ENCODE results near the gene PVALEF. TPM values are rescaled to one million over a fixed set of nuclear protein-coding genes. Genes with fewer than 3 reads are reported as not detected.

Gene PVALEF
- polyA plus RNA-seq, 1 of the 3 experiments (the other 2 are of a cell fraction): not detected

DNA sequence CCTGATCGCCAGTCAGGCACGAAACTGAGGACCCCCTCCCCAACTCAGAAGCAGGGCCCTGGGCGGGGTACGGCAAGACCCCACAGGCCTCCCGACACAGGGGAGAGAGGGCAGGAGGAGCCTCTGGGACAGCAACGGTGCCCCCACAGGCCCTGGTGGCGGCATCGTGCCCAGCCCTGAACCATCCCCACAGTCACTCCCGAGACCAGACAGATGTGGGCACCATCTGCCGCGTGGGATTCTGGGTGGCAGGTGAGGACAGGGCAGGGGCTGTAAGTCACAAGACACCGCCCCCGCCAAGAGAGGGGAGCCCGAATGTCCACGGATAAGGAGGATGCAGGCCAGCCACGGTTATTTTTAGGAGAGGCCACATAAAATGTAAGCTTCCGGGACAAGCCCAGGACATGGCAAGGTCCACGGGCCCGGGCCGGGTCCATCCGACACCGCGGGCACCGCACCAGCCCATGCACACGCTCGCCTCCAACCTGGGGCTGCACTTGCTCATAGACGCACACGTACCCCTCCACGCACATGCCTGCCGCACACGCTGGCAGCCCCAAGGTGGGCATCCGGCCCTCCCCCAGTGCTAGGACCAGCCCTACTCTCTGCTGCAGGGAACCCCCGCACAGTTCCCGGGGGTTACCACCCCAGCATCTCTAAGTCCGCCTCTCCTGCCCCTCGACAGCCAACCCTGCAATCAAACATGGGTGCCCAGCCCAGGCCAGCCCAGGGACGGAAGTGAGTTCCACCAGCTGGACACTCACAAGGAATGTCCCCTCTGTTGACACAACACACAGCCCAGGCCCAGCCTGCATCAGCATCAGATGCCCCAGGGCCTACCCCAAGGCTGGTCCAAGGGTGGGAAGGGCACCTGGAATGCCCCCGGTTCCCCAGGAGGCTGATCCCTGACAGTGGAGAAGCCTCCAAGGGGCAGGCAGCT lies 8.2 kb upstream of the PVALEF start:
- no peak overlapping the region for H3K4me2 ChIP-seq
- H3K4me1 ChIP-seq (ENCODE audit: control insufficient read depth in 1 of 2, insufficient read depth in 2 of 2, low read depth in 1 of 2, low read length in 1 of 2): no peaks in the 10 kb centered on the region
- no peak overlapping the region for H3K27ac ChIP-seq (ENCODE audit: low read depth in 2 of 2, low read length in 1 of 2)
- ChIA-PET POLR2A (no interaction called here), CTCF (interaction anchor here (1.0 to 6.8 kb wide), 3 partner anchors 14 to 397 kb away, joined by 3 to 61 read pairs (median 3); no protein-coding TSS in a partner anchor)
- no peaks in the 10 kb centered on the region for H3K27me3 ChIP-seq (ENCODE audit: insufficient read depth)
- H3F3A ChIP-seq (replicated peaks; ENCODE audit: insufficient read depth): no peaks in the 10 kb centered on the region
- H3K4me3 ChIP-seq (ENCODE audit: low read depth in 2 of 2, low read length in 1 of 2): no peak overlapping the region
- H3K9me3 ChIP-seq: no peaks in the 10 kb centered on the region
- no peak overlapping the region for H3K9ac ChIP-seq
- H2AFZ ChIP-seq (ENCODE audit: low read depth): no peak overlapping the region
- no peaks in the 10 kb centered on the region for H3K9me2 ChIP-seq
- H3K79me2 ChIP-seq (ENCODE audit: insufficient read depth): no peaks in the 10 kb centered on the region
- H3K36me3 ChIP-seq (replicated peaks in 1 of 2; ENCODE audit: control insufficient read depth in 1 of 2, insufficient read depth in 2 of 2, low read length in 1 of 2): no peaks in the 10 kb centered on the region
- H4K20me1 ChIP-seq (ENCODE audit: insufficient read depth): no peaks in the 10 kb centered on the region
- WGBS (ENCODE audit: low lambda C conversion rate): 76% methylated on average over 32 of the region's 38 CpGs
- no peak for DNase-seq
- no peak for TF ChIP-seq YY1 (IDR thresholded peaks at IDR 0.05; ENCODE audit: low read depth)
- no peak for TF ChIP-seq RXRA (IDR thresholded peaks at IDR 0.05; ENCODE audit: borderline replicate concordance, low read depth)
- TF ChIP-seq SMC3 (IDR thresholded peaks at IDR 0.05; ENCODE audit: low read depth, low read length): no peak
- no peak for TF ChIP-seq EZH2phosphoT487 (IDR thresholded peaks at IDR 0.05; ENCODE audit: borderline replicate concordance, low read depth)
- TF ChIP-seq MAX (IDR thresholded peaks at IDR 0.05; ENCODE audit: low read depth): no peak
- TF ChIP-seq RCOR1 (IDR thresholded peaks at IDR 0.05; ENCODE audit: low read length): no peak
- TF ChIP-seq FOXJ3 (CRISPR knock-in tag; IDR thresholded peaks at IDR 0.05): no peak
- TF ChIP-seq FOXM1 (IDR thresholded peaks at IDR 0.05; ENCODE audit: low read depth): no peak
- TF ChIP-seq, protein P1, sequence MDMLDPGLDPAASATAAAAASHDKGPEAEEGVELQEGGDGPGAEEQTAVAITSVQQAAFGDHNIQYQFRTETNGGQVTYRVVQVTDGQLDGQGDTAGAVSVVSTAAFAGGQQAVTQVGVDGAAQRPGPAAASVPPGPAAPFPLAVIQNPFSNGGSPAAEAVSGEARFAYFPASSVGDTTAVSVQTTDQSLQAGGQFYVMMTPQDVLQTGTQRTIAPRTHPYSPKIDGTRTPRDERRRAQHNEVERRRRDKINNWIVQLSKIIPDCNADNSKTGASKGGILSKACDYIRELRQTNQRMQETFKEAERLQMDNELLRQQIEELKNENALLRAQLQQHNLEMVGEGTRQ (IDR thresholded peaks at IDR 0.05; ENCODE audit: borderline replicate concordance, low read depth, low read length): no peak
- no peak for TF ChIP-seq SIN3A (IDR thresholded peaks at IDR 0.05; ENCODE audit: borderline replicate concordance, low read depth, low read length)
- TF ChIP-seq, protein P2, sequence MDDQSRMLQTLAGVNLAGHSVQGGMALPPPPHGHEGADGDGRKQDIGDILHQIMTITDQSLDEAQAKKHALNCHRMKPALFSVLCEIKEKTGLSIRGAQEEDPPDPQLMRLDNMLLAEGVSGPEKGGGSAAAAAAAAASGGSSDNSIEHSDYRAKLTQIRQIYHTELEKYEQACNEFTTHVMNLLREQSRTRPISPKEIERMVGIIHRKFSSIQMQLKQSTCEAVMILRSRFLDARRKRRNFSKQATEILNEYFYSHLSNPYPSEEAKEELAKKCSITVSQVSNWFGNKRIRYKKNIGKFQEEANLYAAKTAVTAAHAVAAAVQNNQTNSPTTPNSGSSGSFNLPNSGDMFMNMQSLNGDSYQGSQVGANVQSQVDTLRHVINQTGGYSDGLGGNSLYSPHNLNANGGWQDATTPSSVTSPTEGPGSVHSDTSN (IDR thresholded peaks at IDR 0.05): no peak
- TF ChIP-seq EP300 (IDR thresholded peaks at IDR 0.05; ENCODE audit: borderline replicate concordance in 1 of 2, low read depth in 1 of 2, low read length in 1 of 2): no peak
- TF ChIP-seq RAD21 (IDR thresholded peaks at IDR 0.05; ENCODE audit: low read length): no peak
- TF ChIP-seq NRF1 (IDR thresholded peaks at IDR 0.05; ENCODE audit: low read depth, low read length): no peak
- TF ChIP-seq, protein P3, sequence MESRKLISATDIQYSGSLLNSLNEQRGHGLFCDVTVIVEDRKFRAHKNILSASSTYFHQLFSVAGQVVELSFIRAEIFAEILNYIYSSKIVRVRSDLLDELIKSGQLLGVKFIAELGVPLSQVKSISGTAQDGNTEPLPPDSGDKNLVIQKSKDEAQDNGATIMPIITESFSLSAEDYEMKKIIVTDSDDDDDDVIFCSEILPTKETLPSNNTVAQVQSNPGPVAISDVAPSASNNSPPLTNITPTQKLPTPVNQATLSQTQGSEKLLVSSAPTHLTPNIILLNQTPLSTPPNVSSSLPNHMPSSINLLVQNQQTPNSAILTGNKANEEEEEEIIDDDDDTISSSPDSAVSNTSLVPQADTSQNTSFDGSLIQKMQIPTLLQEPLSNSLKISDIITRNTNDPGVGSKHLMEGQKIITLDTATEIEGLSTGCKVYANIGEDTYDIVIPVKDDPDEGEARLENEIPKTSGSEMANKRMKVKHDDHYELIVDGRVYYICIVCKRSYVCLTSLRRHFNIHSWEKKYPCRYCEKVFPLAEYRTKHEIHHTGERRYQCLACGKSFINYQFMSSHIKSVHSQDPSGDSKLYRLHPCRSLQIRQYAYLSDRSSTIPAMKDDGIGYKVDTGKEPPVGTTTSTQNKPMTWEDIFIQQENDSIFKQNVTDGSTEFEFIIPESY (IDR thresholded peaks at IDR 0.05; ENCODE audit: borderline replicate concordance, low read depth): no peak
- no peak for TF ChIP-seq GATA2 (CRISPR knock-in tag; IDR thresholded peaks at IDR 0.05)
